ENCODE results near the gene VSNL1. TPM values are rescaled to one million over a fixed set of nuclear protein-coding genes. Genes with fewer than 3 reads are reported as not detected.
A peak's percentile ranks its signal among the peaks of the same experiment; 100 is the strongest.

VSNL1 gene
- total RNA-seq, 6 donors from 2014 or later, result 0.33 to 1.2 (median 0.94) TPM; not detected in 3

DNA sequence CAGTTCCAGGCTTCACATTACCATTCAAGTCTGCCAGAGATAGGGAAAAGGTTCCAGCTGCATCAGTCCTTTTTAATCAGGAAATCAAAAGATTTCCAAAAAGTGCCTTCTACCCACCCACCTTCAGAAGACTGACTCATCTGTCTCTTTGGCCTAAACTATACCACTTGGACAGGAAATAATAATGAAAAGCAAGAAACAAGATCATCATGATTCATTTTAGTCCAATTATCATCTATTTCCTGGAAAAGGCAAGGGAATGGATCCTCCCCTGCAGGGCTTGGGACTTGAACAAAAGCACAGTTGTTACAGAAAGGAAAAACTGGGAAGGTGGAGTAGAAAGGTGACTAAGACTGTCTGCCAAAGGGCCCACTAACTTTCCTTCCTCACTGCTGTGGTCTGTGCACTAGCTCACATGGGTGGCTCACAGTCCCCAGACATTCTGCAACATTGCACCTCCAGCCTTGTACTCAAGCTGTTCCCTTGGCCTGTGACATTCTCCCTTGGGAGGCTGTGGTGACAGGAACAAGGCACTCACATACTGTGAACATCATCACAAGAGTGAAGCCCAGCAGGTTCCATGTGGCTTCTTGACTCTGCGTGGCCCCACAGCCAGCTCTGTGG, 75.3 kb downstream of the VSNL1 start:
- Histone ChIP-seq H3K36me3 (no peaks in the 10 kb centered on the region), H3K27ac (no peak overlapping the region), H3K4me3 (no peak overlapping the region), H3K4me1 (no peaks in the 10 kb centered on the region), H3K9me3 (no peaks in the 10 kb centered on the region), H3K27me3 (no peaks in the 10 kb centered on the region)
- TF ChIP-seq POLR2AphosphoS5 (IDR thresholded peaks at IDR 0.05), result peak in 1 of 2 donors; percentile 26
- TF ChIP-seq, protein P1, sequence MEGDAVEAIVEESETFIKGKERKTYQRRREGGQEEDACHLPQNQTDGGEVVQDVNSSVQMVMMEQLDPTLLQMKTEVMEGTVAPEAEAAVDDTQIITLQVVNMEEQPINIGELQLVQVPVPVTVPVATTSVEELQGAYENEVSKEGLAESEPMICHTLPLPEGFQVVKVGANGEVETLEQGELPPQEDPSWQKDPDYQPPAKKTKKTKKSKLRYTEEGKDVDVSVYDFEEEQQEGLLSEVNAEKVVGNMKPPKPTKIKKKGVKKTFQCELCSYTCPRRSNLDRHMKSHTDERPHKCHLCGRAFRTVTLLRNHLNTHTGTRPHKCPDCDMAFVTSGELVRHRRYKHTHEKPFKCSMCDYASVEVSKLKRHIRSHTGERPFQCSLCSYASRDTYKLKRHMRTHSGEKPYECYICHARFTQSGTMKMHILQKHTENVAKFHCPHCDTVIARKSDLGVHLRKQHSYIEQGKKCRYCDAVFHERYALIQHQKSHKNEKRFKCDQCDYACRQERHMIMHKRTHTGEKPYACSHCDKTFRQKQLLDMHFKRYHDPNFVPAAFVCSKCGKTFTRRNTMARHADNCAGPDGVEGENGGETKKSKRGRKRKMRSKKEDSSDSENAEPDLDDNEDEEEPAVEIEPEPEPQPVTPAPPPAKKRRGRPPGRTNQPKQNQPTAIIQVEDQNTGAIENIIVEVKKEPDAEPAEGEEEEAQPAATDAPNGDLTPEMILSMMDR (IDR thresholded peaks at IDR 0.05), result no peak
- DNase-seq (no peak), ATAC-seq (ENCODE audit: low FRiP score in 2 of 2) (peak in 1 of 2 donors; percentile 62)
- 77 to 100% methylated on average over 1 of the region's 1 CpG for WGBS, 2 donors

DNA sequence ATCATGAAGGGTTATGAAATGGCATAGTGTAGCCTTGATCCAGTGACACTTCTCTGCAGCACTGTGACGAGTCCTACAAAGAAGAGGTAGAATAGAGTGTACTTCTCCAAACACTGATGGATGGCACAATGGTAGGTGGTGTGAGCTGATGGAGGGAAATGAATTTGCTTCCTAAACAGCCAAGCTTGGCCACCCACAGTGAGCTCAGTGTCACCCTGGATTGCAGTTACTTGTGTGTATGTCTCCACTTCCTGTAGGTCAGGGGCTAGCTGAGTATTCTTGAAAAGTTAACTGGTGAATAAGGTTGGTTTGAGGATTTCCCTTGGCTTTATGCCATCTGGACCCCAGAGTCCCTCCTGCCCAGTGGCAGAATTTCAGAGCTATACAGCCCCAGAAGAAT, 75.9 kb downstream of the VSNL1 start:
- no peaks in the 10 kb centered on the region for H3K36me3 ChIP-seq
- no peaks in the 10 kb centered on the region for H3K4me1 ChIP-seq
- TF ChIP-seq, protein P1 (IDR thresholded peaks at IDR 0.05), result no peak
- TF ChIP-seq EP300 (IDR thresholded peaks at IDR 0.05), result no peak
- no peak for TF ChIP-seq POLR2A (IDR thresholded peaks at IDR 0.05)
- TF ChIP-seq POLR2AphosphoS5 (IDR thresholded peaks at IDR 0.05), result no peak
- no peak overlapping the region for H3K27ac ChIP-seq
- no peak for ATAC-seq (ENCODE audit: low FRiP score in 2 of 2)
- H3K4me3 ChIP-seq, result no peak overlapping the region
- no peak for DNase-seq
- H3K9me3 ChIP-seq, result no peaks in the 10 kb centered on the region
- H3K27me3 ChIP-seq, result no peaks in the 10 kb centered on the region
- 84 to 91% methylated on average over 1 of the region's 1 CpG for WGBS, 2 donors

DNA sequence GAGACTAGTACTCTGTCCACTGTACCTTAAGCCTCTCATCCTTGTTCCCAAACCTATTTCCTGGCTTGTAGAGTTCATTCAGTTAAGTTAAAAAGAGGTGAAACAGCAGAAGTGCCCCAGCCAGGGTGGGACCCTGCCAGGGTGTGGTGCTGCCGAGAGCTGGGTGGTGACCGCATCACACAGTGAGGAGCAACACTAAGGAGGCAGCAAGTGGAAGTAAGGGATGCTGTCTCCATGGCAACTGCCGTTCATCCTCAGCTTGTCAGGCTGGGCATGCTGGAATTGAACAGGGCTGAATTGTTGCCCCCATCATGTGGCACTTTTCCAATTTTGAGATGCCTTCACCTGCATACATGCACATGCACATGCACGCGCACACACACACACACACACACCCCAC, 77.0 kb downstream of the VSNL1 start:
- no peak for TF ChIP-seq POLR2AphosphoS5 (IDR thresholded peaks at IDR 0.05)
- TF ChIP-seq, protein P1 (IDR thresholded peaks at IDR 0.05), result no peak
- no peak for TF ChIP-seq EP300 (IDR thresholded peaks at IDR 0.05)
- TF ChIP-seq POLR2A (IDR thresholded peaks at IDR 0.05), result no peak
- ATAC-seq (ENCODE audit: low FRiP score in 2 of 2) (no peak), DNase-seq (no peak)
- Histone ChIP-seq H3K9me3 (no peaks in the 10 kb centered on the region), H3K4me1 (no peaks in the 10 kb centered on the region), H3K27ac (no peak overlapping the region), H3K4me3 (no peak overlapping the region), H3K27me3 (no peaks in the 10 kb centered on the region), H3K36me3 (no peaks in the 10 kb centered on the region)
- WGBS, 2 donors, result 73 to 95% methylated on average over 5 of the region's 5 CpGs

DNA sequence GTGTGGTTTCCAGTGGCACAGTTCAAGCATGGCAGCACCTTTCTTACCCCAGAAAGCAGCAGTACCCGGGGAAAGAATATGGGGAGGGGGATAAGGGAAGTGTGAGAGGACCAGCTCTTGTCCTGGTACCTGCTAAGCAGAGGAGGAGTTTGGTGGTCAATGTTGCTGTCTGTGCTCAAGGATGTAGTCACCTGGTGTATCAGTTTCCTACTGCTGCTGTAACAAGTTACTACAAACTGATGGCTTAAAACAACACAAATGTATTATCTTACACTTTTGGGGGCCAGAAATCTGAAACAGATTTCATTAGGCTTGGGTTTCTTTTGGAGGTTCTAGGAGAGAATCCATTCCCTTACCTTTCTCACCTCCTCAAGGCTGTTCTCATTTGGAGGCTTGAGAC, 77.5 kb downstream of the VSNL1 start:
- ATAC-seq (ENCODE audit: low FRiP score in 2 of 2) (no peak), DNase-seq (no peak)
- Histone ChIP-seq H3K4me1 (no peaks in the 10 kb centered on the region), H3K4me3 (no peak overlapping the region), H3K27me3 (no peaks in the 10 kb centered on the region), H3K36me3 (no peaks in the 10 kb centered on the region), H3K27ac (no peak overlapping the region), H3K9me3 (no peaks in the 10 kb centered on the region)
- WGBS, 2 donors, result 31 to 76% methylated on average over 1 of the region's 1 CpG
- TF ChIP-seq POLR2AphosphoS5 (IDR thresholded peaks at IDR 0.05) (no peak), POLR2A (IDR thresholded peaks at IDR 0.05) (no peak), EP300 (IDR thresholded peaks at IDR 0.05) (no peak)
- TF ChIP-seq, protein P1 (IDR thresholded peaks at IDR 0.05), result no peak

DNA sequence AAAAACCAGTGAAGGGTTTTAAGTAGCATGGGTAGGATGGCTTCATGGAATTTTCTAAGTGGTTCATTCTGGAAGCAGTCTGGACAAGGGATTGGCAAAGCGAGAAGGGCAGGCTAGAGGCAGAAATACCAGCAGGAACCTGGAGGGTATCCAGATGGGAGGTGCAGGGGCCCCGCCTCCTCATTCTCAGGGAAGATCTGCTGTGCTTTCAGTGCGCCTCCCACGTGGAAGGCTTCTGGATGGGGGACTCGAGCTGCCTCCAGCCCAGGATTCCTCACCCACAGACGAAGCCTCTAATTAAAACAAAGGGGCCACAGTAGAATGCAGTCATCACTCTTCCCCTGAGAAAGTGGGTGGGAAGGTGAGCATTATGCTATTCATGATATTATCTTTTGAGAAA, 79.8 kb downstream of the VSNL1 start:
- WGBS, 2 donors, result 50 to 74% methylated on average over 6 of the region's 6 CpGs
- no peaks in the 10 kb centered on the region for H3K36me3 ChIP-seq
- H3K27ac ChIP-seq, result no peak overlapping the region
- no peak for DNase-seq
- no peak for ATAC-seq (ENCODE audit: low FRiP score in 2 of 2)
- no peaks in the 10 kb centered on the region for H3K4me1 ChIP-seq
- no peaks in the 10 kb centered on the region for H3K9me3 ChIP-seq
- no peak for TF ChIP-seq EP300 (IDR thresholded peaks at IDR 0.05)
- TF ChIP-seq POLR2A (IDR thresholded peaks at IDR 0.05), result no peak
- TF ChIP-seq, protein P1 (IDR thresholded peaks at IDR 0.05), result no peak
- TF ChIP-seq POLR2AphosphoS5 (IDR thresholded peaks at IDR 0.05), result no peak
- H3K27me3 ChIP-seq, result no peaks in the 10 kb centered on the region
- no peak overlapping the region for H3K4me3 ChIP-seq

Data from upper lobe of left lung (tissue), 6 donors.